HG03045 (cell line): ENCODE results near the gene TCF4.

Source experiments
- ATAC-seq: cut with Tn5 transposase; IDR thresholded peaks from one replicate; pipeline ENCODE4 v1.9.1; 2021; ENCODE audit warnings: mild to moderate bottlenecking, moderate library complexity; ENCODE audit not compliant: unreplicated experiment

Gene TCF4

GRCh38 chr18:55309249-55309648 lies 278.7 kb downstream of the TCF4 start:
- no peak for ATAC-seq

GRCh38 chr18:55307505-55307904 lies 280.5 kb downstream of the TCF4 start:
- peak; percentile 61 for ATAC-seq

GRCh38 chr18:55306359-55307024 lies 281.5 kb downstream of the TCF4 start:
- ATAC-seq: no peak

- no peak for ATAC-seq
These were observed 285.7 kb downstream of the TCF4 start for GRCh38 chr18:55302167-55302833.

GRCh38 chr18:55301824-55302166 lies 286.2 kb downstream of the TCF4 start:
- ATAC-seq: no peak

- ATAC-seq: no peak
These were observed 287.0 kb downstream of the TCF4 start for GRCh38 chr18:55300936-55301531.

GRCh38 chr18:55300421-55300935 lies 287.5 kb downstream of the TCF4 start:
- no peak for ATAC-seq

GRCh38 chr18:55296778-55297177 lies 291.2 kb downstream of the TCF4 start:
- no peak for ATAC-seq

DNA sequence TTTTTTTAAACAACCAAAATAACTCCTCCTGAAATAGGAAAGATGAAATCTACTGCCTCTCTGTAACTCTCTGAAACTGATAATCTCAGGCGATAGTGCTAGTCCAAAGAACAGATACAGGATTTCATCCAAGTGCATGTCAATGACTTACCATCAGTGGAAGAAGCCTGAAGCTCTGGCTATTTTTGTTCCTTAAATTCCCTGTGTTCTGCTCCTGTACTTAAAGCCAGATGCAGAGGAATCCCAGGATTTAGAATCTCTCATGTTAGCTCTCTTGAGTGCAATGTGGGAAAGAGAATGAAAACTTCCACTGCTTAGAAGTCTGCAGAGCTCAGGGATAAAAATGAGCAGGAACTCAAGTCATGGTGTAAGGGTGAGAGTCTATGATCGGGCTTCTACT lies 291.9 kb downstream of the TCF4 start:
- no peak for ATAC-seq

- ATAC-seq: no peak
These were observed 297.1 kb downstream of the TCF4 start for GRCh38 chr18:55290898-55291297.

DNA sequence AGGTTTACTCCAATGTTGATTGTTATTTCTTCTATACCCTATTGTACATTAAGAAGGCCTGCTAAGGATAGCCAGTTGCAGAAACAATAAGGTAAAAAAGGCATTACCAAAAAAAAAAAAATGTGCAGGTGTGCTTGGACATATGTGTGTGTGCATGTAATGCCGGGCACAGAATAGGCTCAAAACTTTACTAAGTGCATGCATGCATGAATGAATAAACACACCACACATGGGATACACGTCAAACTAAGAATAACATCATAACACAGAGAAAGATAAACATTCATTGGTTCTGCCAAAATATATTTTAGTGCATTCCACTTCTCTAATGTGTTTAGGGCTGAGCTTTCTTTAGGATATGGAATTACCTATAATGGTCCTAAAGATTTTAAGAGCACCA lies 298.2 kb downstream of the TCF4 start:
- ATAC-seq: no peak

DNA sequence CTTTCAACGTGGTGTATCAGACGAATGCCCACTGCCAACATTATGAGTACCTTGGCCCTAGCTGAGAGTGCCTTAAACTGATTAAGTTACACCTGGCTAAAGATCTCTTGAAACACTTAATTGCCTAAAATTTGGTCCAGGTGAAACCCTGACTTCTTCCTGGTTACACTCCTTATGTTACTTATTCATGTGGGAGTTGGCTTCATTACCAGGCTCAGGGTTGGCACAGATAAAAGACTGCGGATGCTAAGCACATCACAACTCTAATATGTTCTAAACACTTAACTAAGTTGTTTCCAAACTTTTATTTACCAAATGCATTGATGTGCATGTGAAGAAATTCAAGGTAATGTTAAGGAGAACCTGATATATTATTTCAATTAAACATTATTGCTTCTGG lies 298.9 kb downstream of the TCF4 start:
- ATAC-seq: no peak

GRCh38 chr18:55287935-55288868 lies 299.8 kb downstream of the TCF4 start:
- no peak for ATAC-seq

GRCh38 chr18:55287149-55287806 lies 300.7 kb downstream of the TCF4 start:
- ATAC-seq: no peak

DNA sequence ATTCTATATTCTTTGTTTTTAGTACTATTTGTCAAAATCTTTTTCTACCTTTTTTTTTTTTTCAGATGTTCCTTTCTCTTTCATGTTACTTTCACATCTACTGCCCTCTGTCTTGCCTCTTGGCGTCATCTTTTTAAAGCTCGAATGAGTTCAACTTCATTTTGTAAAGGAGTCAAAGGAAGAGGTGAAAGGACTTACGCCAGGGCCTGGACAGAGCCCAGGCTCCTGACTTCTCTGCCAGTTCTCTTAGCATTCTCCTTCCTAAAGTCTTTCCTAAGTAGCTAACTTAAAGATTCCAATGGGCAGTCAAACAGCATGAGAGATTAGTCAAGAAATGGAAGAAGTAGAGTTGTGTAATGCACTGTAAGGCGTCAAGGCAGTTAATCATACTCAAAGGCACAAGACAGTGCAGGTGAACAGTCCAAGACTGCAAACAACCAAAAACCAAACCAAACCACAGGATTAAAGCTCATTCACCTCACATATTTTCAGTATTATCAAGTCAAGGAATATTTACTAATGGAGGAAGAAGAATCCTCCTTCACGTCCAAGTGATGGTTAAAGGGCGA lies 301.7 kb downstream of the TCF4 start:
- ATAC-seq: no peak

DNA sequence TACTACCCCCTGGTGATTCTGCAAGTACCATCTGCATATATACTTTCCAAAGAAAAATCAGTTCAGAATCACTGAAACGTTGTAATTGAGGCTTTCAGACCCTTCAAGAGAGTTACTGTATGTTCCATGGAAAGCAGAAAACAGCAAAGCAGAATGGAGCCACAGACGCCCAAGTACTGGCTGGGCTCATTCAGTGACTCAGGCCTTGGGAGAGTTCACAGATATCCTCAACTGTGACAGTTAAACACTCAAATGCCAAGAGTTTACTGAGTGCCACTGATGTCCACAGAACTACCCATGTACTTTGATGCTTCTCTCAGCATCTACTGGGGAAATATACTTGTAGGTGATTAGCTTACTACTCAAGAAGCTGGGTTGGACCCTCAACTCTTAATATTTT lies 303.4 kb downstream of the TCF4 start:
- ATAC-seq: no peak

DNA sequence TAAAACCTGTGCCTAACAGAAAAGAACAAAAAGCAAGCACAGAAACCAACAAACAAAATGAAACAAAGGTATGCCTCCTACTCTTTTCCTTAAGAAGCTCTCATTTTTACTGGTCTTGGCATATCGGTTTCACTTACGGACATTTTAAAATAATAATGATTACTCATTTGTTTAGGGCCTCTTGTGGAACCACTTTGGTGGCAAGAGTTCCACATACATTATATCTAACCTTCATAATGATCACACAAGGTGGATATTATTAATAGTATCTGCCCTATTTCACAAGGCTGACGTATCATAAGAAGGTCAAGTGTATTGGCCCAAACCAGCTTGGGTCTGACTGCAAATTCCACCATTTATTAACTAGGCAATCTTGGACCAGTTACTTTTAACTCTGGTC lies 304.7 kb downstream of the TCF4 start:
- ATAC-seq: no peak

DNA sequence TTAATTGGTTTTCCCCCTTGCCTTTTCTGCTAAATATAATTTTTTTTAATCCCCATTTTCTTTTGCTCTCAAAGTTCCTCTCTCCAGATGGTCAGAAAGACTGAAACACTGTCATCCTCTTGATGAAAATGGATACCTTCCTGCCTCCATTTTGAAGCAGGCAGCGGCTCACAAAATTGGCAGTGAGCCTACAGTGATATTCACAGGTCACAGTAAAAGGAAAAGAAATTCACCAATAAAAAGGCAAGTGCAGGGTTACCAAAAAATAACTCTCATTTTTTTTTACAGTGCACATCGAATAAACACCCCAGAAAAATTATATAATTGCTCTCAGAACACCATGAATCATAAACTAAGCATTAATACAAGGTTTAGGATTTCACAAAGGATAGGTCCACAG lies 307.5 kb downstream of the TCF4 start:
- no peak for ATAC-seq

DNA sequence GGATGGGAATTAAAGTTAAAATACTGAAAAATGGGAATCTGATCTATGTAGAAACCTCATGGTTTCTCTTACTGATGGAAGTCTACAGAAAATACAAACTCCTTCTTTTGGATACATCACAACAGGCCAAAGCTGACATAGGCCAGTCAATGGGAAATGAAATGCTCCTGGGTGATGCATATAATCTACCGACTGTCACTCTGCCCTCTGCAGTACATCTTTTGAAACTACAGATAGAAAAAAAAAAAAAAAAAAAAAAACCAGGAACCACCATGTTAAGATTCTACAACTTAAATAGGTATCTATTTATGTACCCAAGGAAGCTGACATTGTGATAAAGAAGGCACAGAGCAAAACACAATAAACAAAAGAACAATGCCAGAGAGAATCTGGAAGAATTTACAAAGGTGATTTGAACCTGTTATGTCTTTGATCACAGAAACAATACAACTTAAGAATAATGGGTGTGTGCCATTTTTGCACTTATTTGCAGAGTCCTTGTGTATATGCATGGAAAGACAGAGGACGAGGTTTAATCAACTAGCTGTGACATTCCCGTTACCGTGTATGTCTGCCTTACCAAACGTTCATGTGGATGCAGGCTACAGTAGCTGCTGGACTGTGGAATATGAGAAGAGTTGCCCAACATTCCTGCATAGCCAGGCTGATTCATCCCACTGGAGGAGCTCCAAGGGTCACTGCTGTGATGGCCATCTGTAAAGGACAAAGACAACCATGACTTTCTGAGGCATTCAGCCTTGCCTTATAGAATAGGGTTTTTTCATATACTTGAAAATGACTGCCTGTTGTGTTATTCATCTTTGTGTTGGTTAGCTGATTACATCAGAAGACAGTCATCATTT lies 312.7 kb downstream of the TCF4 start:
- no peak for ATAC-seq
